B cell (primary cell): ENCODE measurements around the gene STPG1. TPM values are rescaled to one million over a fixed set of nuclear protein-coding genes. Genes with fewer than 3 reads are reported as not detected.
A peak's percentile ranks its signal among the peaks of the same experiment; 100 is the strongest.

Experiments
- ATAC-seq: fragments of 200-7000 bp; cut with Tn5 transposase; one replicate; pipeline ENCODE4 v1.10.0; 2021; ENCODE audit warnings: low read depth, mild to moderate bottlenecking, moderate number of reproducible peaks, moderate library complexity
- CTCF ChIA-PET: fragments of 350-600 bp; sonication (Branson Sonifier 250); formaldehyde crosslinking; loops from one replicate; lab custom pipeline; 2021; ENCODE audit warnings: antibody characterized with exemption, inconsistent platforms; lab: Charles Lee
- POLR2A ChIA-PET: fragments of 350-600 bp; sonication (Branson Sonifier 250); formaldehyde crosslinking; loops from one replicate; lab custom pipeline; 2021; ENCODE audit warnings: antibody characterized with exemption; lab: Charles Lee
- DNase-seq: peaks from one replicate; pipeline ENCODE4 v3.0.0; 2013
- H2AFZ ChIP-seq: 2 replicates; pipeline ENCODE4 v1.6.1; 2012; ENCODE audit warnings: mild to moderate bottlenecking, low read depth, low read length; ENCODE audit not compliant: insufficient read depth, poor library complexity, severe bottlenecking
- H3K27ac ChIP-seq, 2 donors: 1 replicate in 1 of 2; 2 replicates in 1 of 2; pipeline ENCODE4 v1.5.1; 2012 to 2013; ENCODE audit warnings: low read length in 2 of 2, mild to moderate bottlenecking in 2 of 2, moderate library complexity in 1 of 2
- H3K27me3 ChIP-seq, 4 experiments: fragments of 200-600 bp in 1 of 4; sonication (generic) in 1 of 4; replicated peaks in 1 of 4; 1 replicate in 2 of 4; 2 replicates in 2 of 4; pipeline versions ENCODE4 v1.6.1 to v1.7.0; 2013 to 2016; ENCODE audit warnings: low read length in 3 of 4, mild to moderate bottlenecking in 2 of 4, mixed read lengths in 1 of 4, moderate library complexity in 1 of 4; ENCODE audit not compliant: insufficient read depth in 4 of 4, control insufficient read depth in 3 of 4; ENCODE audit errors: control extremely low read depth in 1 of 4
- H3K36me3 ChIP-seq, 2 experiments: replicated peaks in 1 of 2; 1 replicate in 1 of 2; 2 replicates in 1 of 2; pipeline versions ENCODE4 v1.6.1 to v1.7.1; 2013; ENCODE audit warnings: low read length in 1 of 2; ENCODE audit not compliant: insufficient read depth in 2 of 2, control insufficient read depth in 1 of 2; ENCODE audit errors: control extremely low read depth in 1 of 2, extremely low read depth in 1 of 2
- H3K4me1 ChIP-seq, 2 donors: fragments of 200-600 bp in 1 of 2; sonication (generic) in 1 of 2; 1 replicate in 1 of 2; 2 replicates in 1 of 2; pipeline versions ENCODE4 v1.5.1 to v1.6.1; 2013 to 2017; ENCODE audit warnings: low read length in 2 of 2; ENCODE audit not compliant: control insufficient read depth in 2 of 2, insufficient read depth in 2 of 2
- H3K4me2 ChIP-seq: replicated peaks from 2 replicates; pipeline ENCODE3; 2012; ENCODE audit warnings: mild to moderate bottlenecking, low read depth, low read length; ENCODE audit not compliant: poor library complexity, severe bottlenecking
- H3K4me3 ChIP-seq, 5 experiments: fragments of 200-600 bp in 1 of 5; sonication (generic) in 1 of 5; 1 replicate in 3 of 5; 2 replicates in 2 of 5; pipeline versions ENCODE4 v1.5.1 to v1.7.0; 2011 to 2016; ENCODE audit warnings: low read length in 4 of 5, mild to moderate bottlenecking in 4 of 5, low read depth in 2 of 5, control low read depth in 1 of 5, moderate library complexity in 1 of 5; ENCODE audit not compliant: insufficient read depth in 1 of 5; ENCODE audit errors: control extremely low read depth in 1 of 5, extremely low read depth in 1 of 5
- H3K79me2 ChIP-seq: fragments of 200-600 bp; sonication (generic); one replicate; pipeline ENCODE4 v1.6.0; 2016; ENCODE audit warnings: low read length; ENCODE audit not compliant: control insufficient read depth, insufficient read depth
- H3K9ac ChIP-seq: fragments of 200-600 bp; sonication (generic); 2 replicates; pipeline ENCODE4 v1.6.1; 2017; ENCODE audit warnings: mild to moderate bottlenecking, low read length, moderate library complexity
- H3K9me3 ChIP-seq, 3 donors: one replicate each; pipeline versions ENCODE4 v1.6.1 to v1.7.1; 2013; ENCODE audit warnings: low read length in 2 of 3; ENCODE audit not compliant: control insufficient read depth in 2 of 3, insufficient read depth in 1 of 3; ENCODE audit errors: control extremely low read depth in 1 of 3
- H4K20me1 ChIP-seq: 2 replicates; pipeline ENCODE4 v1.6.0; 2012; ENCODE audit warnings: mild to moderate bottlenecking, low read length; ENCODE audit not compliant: insufficient read depth, control insufficient read depth, poor library complexity, severe bottlenecking
- H3K27ac Mint-ChIP-seq: one replicate; pipeline ENCODE4 v1.8.0; 2021; ENCODE audit warnings: mixed read lengths
- H3K27me3 Mint-ChIP-seq: one replicate; pipeline ENCODE4 v1.8.0; 2021; ENCODE audit warnings: mixed read lengths
- H3K4me1 Mint-ChIP-seq: one replicate; pipeline ENCODE4 v1.8.0; 2021; ENCODE audit warnings: mixed read lengths
- H3K4me3 Mint-ChIP-seq: one replicate; pipeline ENCODE4 v1.8.0; 2021; ENCODE audit warnings: mixed read lengths
- H3K9me3 Mint-ChIP-seq: one replicate; pipeline ENCODE4 v1.8.0; 2022; ENCODE audit warnings: mixed read lengths; ENCODE audit not compliant: insufficient read depth
- EZH2 ChIP-seq: IDR thresholded peaks from 2 replicates; pipeline ENCODE4 v1.6.1; 2012; ENCODE audit warnings: borderline replicate concordance, low read depth, mild to moderate bottlenecking, moderate library complexity, low read length; ENCODE audit not compliant: insufficient read depth, poor library complexity, severe bottlenecking
- WGBS: methylation state at CpG from one replicate; pipeline ENCODE4 v1.1.5; 2013; ENCODE audit warnings: missing lambda C conversion rate; ENCODE audit not compliant: insufficient coverage; 5-methylcytosine and 5-hydroxymethylcytosine counted together
- intact Hi-C: fragments of 100-400 bp; cut with micrococcal nuclease; formaldehyde crosslinking; loops from one replicate; pipeline ENCODE4 v1.10.0; 2022
- polyA plus RNA-seq: library from polyadenylated mRNA; depleted of rRNA; stranded (reverse); fragments of >200 nt; gene quantifications from 2 replicates; pipeline ENCODE4 v1.2.3, GENCODE V29; 2012
- total RNA-seq, 2 donors: library from RNA; stranded (reverse); fragments of 120-200 nt in 1 of 2; gene quantifications; 1 replicate in 1 of 2; 2 replicates in 1 of 2; pipeline versions ENCODE4 v1.2.3 to v1.2.4, GENCODE V29; 2013 to 2022
- TF ChIP-seq, protein P1 (sequence below): fragments of 200-600 bp; IDR thresholded peaks from one replicate; pipeline ENCODE4 v1.8.0; 2022; ENCODE audit warnings: antibody characterized with exemption, mild to moderate bottlenecking

STPG1 gene
- total and polyA plus RNA-seq, 2 donors (not counting 1 experiment from before 2014, with no cell fraction given) = 4.6 to 6.1 TPM

DNA sequence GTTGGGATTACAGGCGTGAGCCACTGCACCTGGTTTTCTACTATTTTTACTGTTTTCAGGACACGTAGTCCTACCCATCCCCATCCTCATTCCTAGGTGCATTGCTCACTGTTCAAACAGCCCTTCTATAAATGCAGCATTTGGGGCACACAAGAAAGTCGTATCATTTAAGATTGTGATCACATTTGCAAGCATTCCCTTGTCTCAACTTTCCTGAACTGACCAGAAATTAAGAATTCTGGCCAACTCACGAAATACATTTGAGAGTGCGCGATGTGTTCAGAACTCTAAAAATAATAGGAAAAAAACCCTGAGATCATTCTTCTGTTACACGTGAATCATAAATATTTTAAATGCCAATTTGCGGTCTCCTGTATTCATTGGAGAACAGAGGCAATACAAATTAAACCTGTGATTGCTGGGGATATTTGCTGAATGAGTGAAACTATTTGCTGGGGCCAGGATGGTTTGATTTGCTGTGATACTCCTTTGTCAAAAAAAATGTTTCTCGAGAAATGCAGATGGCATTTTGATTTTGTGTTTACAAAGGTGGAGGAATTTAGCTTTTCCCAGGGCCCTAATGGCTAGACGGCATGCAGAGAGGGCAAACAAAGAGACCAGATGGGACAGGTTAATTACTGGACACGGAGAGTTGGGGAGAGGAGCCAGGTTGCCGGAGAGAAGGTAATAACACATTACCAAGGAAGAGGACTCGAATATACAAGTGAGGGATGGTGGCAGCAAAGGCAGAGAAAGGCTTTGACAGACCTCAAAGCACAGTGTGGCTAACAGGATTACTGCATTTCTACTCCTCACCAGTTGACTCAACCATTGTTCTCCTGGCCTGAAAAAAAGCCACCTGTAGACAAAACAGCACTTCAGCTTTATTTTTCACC is 38.4 kb downstream of the STPG1 start:
- Histone ChIP-seq H3K27me3 (no peaks in the 10 kb centered on the region), H3K27ac (peak overlapping the region in 1 of 2 donors; percentile 24), H3K9me3 (no peaks in the 10 kb centered on the region), H4K20me1 (no peaks in the 10 kb centered on the region), H3K4me2 (no peak overlapping the region), H3K4me3 (no peak overlapping the region), H3K79me2 (no peaks in the 10 kb centered on the region), H3K36me3 (peaks cover 3 to 8% of the 10 kb centered on the region in 2 experiments), H2AFZ (no peak overlapping the region), H3K9ac (no peak overlapping the region), H3K4me1 (peaks cover 21 to 24% of the 10 kb centered on the region in 2 donors)
- POLR2A ChIA-PET = interaction anchor here (0.6 kb wide), 1 partner anchor 212 kb away, joined by 5 read pairs; no protein-coding TSS in a partner anchor
- CTCF ChIA-PET = interaction anchor here (1.3 to 3.9 kb wide), 2 partner anchors 9 to 17 kb away, joined by 3 to 27 read pairs; no protein-coding TSS in a partner anchor
- intact Hi-C loops = loop anchor here (10.0 kb wide), 1 partner anchor 50 kb away; no protein-coding TSS in a partner anchor
- 94% methylated on average over 9 of the region's 13 CpGs for WGBS
- Mint-ChIP-seq H3K4me1 (peaks cover 21% of the 10 kb centered on the region), H3K9me3 (no peaks in the 10 kb centered on the region), H3K4me3 (no peak overlapping the region), H3K27me3 (no peaks in the 10 kb centered on the region), H3K27ac (peak overlapping the region; percentile 68)
- TF ChIP-seq EZH2 = no peak
- TF ChIP-seq, protein P1, sequence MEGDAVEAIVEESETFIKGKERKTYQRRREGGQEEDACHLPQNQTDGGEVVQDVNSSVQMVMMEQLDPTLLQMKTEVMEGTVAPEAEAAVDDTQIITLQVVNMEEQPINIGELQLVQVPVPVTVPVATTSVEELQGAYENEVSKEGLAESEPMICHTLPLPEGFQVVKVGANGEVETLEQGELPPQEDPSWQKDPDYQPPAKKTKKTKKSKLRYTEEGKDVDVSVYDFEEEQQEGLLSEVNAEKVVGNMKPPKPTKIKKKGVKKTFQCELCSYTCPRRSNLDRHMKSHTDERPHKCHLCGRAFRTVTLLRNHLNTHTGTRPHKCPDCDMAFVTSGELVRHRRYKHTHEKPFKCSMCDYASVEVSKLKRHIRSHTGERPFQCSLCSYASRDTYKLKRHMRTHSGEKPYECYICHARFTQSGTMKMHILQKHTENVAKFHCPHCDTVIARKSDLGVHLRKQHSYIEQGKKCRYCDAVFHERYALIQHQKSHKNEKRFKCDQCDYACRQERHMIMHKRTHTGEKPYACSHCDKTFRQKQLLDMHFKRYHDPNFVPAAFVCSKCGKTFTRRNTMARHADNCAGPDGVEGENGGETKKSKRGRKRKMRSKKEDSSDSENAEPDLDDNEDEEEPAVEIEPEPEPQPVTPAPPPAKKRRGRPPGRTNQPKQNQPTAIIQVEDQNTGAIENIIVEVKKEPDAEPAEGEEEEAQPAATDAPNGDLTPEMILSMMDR = no peak
- DNase-seq = no peak
- ATAC-seq = no peak
